ENCODE results near the gene HTR4.

HTR4 gene

DNA sequence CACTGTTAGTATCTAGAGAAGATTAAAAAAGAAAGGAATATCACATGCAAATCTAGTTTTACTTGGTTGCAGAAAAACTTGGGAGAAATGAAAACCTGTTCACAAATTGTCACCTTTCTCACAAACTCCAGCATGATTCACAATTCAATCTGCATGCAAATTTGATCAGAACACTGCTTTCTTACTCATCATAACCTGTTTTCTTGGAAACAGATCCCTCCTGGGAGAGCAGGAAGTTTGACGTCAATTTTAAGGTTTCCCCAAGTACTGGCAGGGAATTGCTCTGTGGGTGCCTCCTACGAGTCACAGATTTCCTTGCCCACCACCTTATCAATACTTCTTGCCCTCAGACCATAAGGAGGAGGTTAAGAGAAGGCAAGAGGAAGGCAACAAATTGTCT lies 30.2 kb upstream of the HTR4 start:
- Histone ChIP-seq H3K4me1 (ENCODE audit: control insufficient read depth, insufficient read depth, low read depth, low read length) (no peaks in the 10 kb centered on the region), H2BK120ac (ENCODE audit: low read depth, low read length) (no peak overlapping the region), H4K8ac (ENCODE audit: low read length) (no peak overlapping the region), H3K14ac (ENCODE audit: low read length in 2 of 2) (no peak overlapping the region), H3K9me3 (ENCODE audit: control insufficient read depth, low read length) (peaks cover 3% of the 10 kb centered on the region), H3K4ac (ENCODE audit: low read depth in 1 of 2, low read length in 2 of 2) (no peak overlapping the region), H3K36me3 (ENCODE audit: control insufficient read depth in 1 of 2, insufficient read depth in 2 of 2, low read depth in 1 of 2, low read length in 2 of 2) (no peaks in the 10 kb centered on the region), H3K79me1 (replicated peaks; ENCODE audit: low read length, poor library complexity, severe bottlenecking) (no peaks in the 10 kb centered on the region), H2AFZ (ENCODE audit: low read depth, low read length) (no peak overlapping the region), H4K91ac (ENCODE audit: low read length) (no peak overlapping the region), H3K4me2 (ENCODE audit: low read length, poor library complexity, severe bottlenecking) (no peak overlapping the region), H2BK5ac (ENCODE audit: low read depth, low read length, poor library complexity, severe bottlenecking) (no peak overlapping the region), H2BK12ac (ENCODE audit: low read length in 2 of 2) (no peak overlapping the region), H3K27ac (ENCODE audit: low read length, poor library complexity, severe bottlenecking) (no peak overlapping the region), H2AK5ac (ENCODE audit: low read length, severe bottlenecking) (no peak overlapping the region), H3K27me3 (ENCODE audit: control insufficient read depth in 1 of 2, insufficient read depth in 1 of 2, low read length in 2 of 2) (peaks cover 0 to 23% of the 10 kb centered on the region in 2 experiments), H2BK15ac (ENCODE audit: low read depth, poor library complexity, severe bottlenecking) (no peak overlapping the region), H3K18ac (ENCODE audit: low read depth in 1 of 2, low read length in 2 of 2) (no peak overlapping the region), H3K9ac (ENCODE audit: low read length) (no peak overlapping the region), H3K4me3 (ENCODE audit: insufficient read depth in 1 of 2, low read depth in 1 of 2, low read length in 2 of 2) (no peak overlapping the region), H3K23ac (ENCODE audit: low read length in 2 of 2) (no peak overlapping the region)
- WGBS = no CpG with 5 or more reads among the region's 2 CpGs
- no peak for DNase-seq

DNA sequence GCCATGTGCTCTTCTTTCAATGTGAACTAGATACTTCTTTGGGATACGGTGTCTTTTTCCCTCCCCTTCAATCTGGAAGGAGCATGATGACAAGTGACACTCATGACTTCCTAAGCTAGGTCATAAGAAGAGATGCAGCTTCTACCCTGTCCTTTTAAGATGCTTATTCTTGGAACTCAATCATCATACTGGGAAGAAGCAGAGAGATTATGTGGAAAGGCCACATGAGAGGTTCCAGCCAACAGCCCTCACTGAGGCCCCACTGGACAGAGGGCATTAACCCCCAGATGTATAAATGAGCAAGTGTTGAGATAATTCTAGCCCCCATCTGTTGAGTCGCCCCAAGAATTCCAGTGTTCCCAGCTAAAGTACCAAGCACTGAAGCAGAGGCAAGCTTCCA lies 29.3 kb upstream of the HTR4 start:
- H3K4me3 ChIP-seq (ENCODE audit: insufficient read depth in 1 of 2, low read depth in 1 of 2, low read length in 2 of 2) = no peak overlapping the region
- no peak overlapping the region for H2BK5ac ChIP-seq (ENCODE audit: low read depth, low read length, poor library complexity, severe bottlenecking)
- no peak overlapping the region for H3K23ac ChIP-seq (ENCODE audit: low read length in 2 of 2)
- H3K79me1 ChIP-seq (replicated peaks; ENCODE audit: low read length, poor library complexity, severe bottlenecking) = no peaks in the 10 kb centered on the region
- WGBS = 88% methylated on average over 2 of the region's 2 CpGs
- H4K8ac ChIP-seq (ENCODE audit: low read length) = no peak overlapping the region
- H3K4me1 ChIP-seq (ENCODE audit: control insufficient read depth, insufficient read depth, low read depth, low read length) = no peaks in the 10 kb centered on the region
- peaks cover 0 to 23% of the 10 kb centered on the region in 2 experiments for H3K27me3 ChIP-seq (ENCODE audit: control insufficient read depth in 1 of 2, insufficient read depth in 1 of 2, low read length in 2 of 2)
- H4K91ac ChIP-seq (ENCODE audit: low read length) = no peak overlapping the region
- H3K14ac ChIP-seq (ENCODE audit: low read length in 2 of 2) = no peak overlapping the region
- H3K18ac ChIP-seq (ENCODE audit: low read depth in 1 of 2, low read length in 2 of 2) = no peak overlapping the region
- no peak overlapping the region for H3K4me2 ChIP-seq (ENCODE audit: low read length, poor library complexity, severe bottlenecking)
- no peak overlapping the region for H2BK12ac ChIP-seq (ENCODE audit: low read length in 2 of 2)
- DNase-seq = no peak
- H2BK120ac ChIP-seq (ENCODE audit: low read depth, low read length) = no peak overlapping the region
- H3K9ac ChIP-seq (ENCODE audit: low read length) = no peak overlapping the region
- no peak overlapping the region for H3K4ac ChIP-seq (ENCODE audit: low read depth in 1 of 2, low read length in 2 of 2)
- H2AK5ac ChIP-seq (ENCODE audit: low read length, severe bottlenecking) = no peak overlapping the region
- no peaks in the 10 kb centered on the region for H3K36me3 ChIP-seq (ENCODE audit: control insufficient read depth in 1 of 2, insufficient read depth in 2 of 2, low read depth in 1 of 2, low read length in 2 of 2)
- H3K27ac ChIP-seq (ENCODE audit: low read length, poor library complexity, severe bottlenecking) = no peak overlapping the region
- H2BK15ac ChIP-seq (ENCODE audit: low read depth, poor library complexity, severe bottlenecking) = no peak overlapping the region
- H3K9me3 ChIP-seq (ENCODE audit: control insufficient read depth, low read length) = peaks cover 3% of the 10 kb centered on the region
- H2AFZ ChIP-seq (ENCODE audit: low read depth, low read length) = no peak overlapping the region

DNA sequence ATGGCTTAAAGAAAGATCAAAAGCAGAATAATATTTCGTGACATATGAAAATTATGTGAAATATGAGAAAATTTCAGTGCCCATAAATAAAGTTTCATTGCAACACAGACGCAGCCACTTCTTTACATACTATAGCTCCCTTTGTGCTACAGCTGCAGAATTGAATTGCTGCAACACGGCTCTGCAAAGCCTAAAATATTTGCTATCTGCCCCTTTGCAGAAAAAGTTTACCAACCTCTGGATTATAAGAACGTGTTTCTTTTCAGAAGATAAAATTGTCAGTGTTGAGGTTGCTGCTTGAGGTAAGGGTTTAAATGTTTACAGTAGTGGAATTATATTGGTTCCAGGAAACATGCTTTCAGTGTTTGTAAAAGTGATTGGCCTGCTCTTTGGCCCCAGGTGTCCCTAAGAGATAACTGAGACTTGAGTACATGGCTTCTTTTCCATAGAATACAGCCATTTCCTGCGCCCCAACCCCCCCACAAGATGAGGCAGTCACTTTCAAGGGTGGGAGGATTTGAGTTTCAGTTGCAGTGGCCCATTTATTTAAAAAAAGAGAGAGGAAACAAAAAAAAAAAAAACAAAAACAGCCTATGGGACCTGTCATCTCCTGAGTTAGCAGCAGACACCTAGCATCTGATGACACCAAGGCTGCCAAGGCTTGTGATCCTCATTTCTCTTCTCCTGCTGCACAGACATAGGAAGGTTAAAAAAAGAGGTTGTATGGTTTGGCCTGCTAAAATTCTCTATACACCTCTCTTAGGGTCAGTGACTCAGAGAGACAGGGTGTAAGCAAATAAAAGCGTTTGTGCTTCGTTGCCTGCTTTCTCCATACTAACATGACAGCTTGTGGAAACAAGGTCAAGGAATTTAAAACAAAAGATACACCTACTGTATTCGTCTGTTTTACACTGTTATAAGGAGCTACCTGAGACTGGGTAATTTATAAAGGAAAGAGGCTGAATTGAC lies 28.0 kb upstream of the HTR4 start:
- 69% methylated on average over 6 of the region's 8 CpGs for WGBS
- Histone ChIP-seq H3K9ac (ENCODE audit: low read length) (no peak overlapping the region), H3K4me1 (ENCODE audit: control insufficient read depth, insufficient read depth, low read depth, low read length) (no peaks in the 10 kb centered on the region), H3K79me1 (replicated peaks; ENCODE audit: low read length, poor library complexity, severe bottlenecking) (no peaks in the 10 kb centered on the region), H2AK5ac (ENCODE audit: low read length, severe bottlenecking) (no peak overlapping the region), H2AFZ (ENCODE audit: low read depth, low read length) (no peak overlapping the region), H3K14ac (ENCODE audit: low read length in 2 of 2) (no peak overlapping the region), H3K36me3 (ENCODE audit: control insufficient read depth in 1 of 2, insufficient read depth in 2 of 2, low read depth in 1 of 2, low read length in 2 of 2) (no peaks in the 10 kb centered on the region), H3K23ac (ENCODE audit: low read length in 2 of 2) (no peak overlapping the region), H4K8ac (ENCODE audit: low read length) (no peak overlapping the region), H3K9me3 (ENCODE audit: control insufficient read depth, low read length) (no peaks in the 10 kb centered on the region), H2BK12ac (ENCODE audit: low read length in 2 of 2) (no peak overlapping the region), H3K27ac (ENCODE audit: low read length, poor library complexity, severe bottlenecking) (no peak overlapping the region), H3K4ac (ENCODE audit: low read depth in 1 of 2, low read length in 2 of 2) (no peak overlapping the region), H3K27me3 (ENCODE audit: control insufficient read depth in 1 of 2, insufficient read depth in 1 of 2, low read length in 2 of 2) (peaks cover 0 to 23% of the 10 kb centered on the region in 2 experiments), H2BK5ac (ENCODE audit: low read depth, low read length, poor library complexity, severe bottlenecking) (no peak overlapping the region), H2BK120ac (ENCODE audit: low read depth, low read length) (no peak overlapping the region), H3K18ac (ENCODE audit: low read depth in 1 of 2, low read length in 2 of 2) (no peak overlapping the region), H2BK15ac (ENCODE audit: low read depth, poor library complexity, severe bottlenecking) (no peak overlapping the region), H4K91ac (ENCODE audit: low read length) (no peak overlapping the region), H3K4me3 (ENCODE audit: insufficient read depth in 1 of 2, low read depth in 1 of 2, low read length in 2 of 2) (no peak overlapping the region), H3K4me2 (ENCODE audit: low read length, poor library complexity, severe bottlenecking) (no peak overlapping the region)
- no peak for DNase-seq

DNA sequence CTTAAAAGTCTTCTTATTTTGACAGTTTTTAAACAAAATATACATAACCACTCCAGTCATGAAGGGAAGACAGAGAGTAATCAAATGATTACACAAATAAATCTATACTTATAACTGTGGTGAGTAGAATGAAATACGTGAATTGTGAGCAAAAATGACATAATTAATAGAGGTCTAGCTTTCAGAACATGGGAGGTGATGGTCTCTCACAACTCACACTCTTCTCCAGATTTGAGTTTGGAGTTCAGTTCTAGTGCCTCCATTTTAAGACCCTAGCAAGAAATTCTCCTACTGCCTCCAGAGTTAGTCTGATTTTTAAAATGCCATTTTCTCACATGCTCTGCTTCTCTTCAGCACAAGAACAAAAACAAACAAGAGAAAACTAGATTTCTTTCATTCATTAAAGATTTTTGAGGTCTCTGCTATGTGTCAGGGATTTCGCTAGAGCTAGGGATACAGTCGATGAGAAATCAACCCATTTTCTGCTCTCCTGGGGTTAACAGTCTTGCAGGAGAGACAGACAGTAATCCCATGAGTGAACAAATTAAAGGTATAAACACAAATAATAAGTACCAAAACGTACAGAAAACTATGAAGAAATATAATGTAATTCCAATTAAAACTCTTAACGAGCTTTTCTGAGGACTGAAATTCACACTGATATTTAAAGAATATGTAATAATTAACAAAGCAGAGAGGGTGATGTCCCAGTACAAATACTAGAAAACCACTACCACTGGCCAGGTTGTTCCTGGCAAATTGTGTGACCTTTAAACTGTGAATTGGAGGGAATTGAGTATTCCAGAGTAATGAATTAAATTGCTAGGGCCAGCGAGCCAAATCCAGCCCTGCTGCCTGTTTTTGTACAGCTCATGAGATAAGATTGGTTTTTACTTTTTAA lies 27.1 kb upstream of the HTR4 start:
- DNase-seq = no peak
- H4K8ac ChIP-seq (ENCODE audit: low read length) = no peak overlapping the region
- H2BK5ac ChIP-seq (ENCODE audit: low read depth, low read length, poor library complexity, severe bottlenecking) = no peak overlapping the region
- no peak overlapping the region for H3K18ac ChIP-seq (ENCODE audit: low read depth in 1 of 2, low read length in 2 of 2)
- peaks cover 0 to 23% of the 10 kb centered on the region in 2 experiments for H3K27me3 ChIP-seq (ENCODE audit: control insufficient read depth in 1 of 2, insufficient read depth in 1 of 2, low read length in 2 of 2)
- H3K23ac ChIP-seq (ENCODE audit: low read length in 2 of 2) = no peak overlapping the region
- 83% methylated on average over 2 of the region's 6 CpGs for WGBS
- H2BK15ac ChIP-seq (ENCODE audit: low read depth, poor library complexity, severe bottlenecking) = no peak overlapping the region
- H2BK12ac ChIP-seq (ENCODE audit: low read length in 2 of 2) = no peak overlapping the region
- no peak overlapping the region for H3K27ac ChIP-seq (ENCODE audit: low read length, poor library complexity, severe bottlenecking)
- no peaks in the 10 kb centered on the region for H3K4me1 ChIP-seq (ENCODE audit: control insufficient read depth, insufficient read depth, low read depth, low read length)
- no peak overlapping the region for H3K4me3 ChIP-seq (ENCODE audit: insufficient read depth in 1 of 2, low read depth in 1 of 2, low read length in 2 of 2)
- no peaks in the 10 kb centered on the region for H3K9me3 ChIP-seq (ENCODE audit: control insufficient read depth, low read length)
- H2AFZ ChIP-seq (ENCODE audit: low read depth, low read length) = no peak overlapping the region
- no peak overlapping the region for H3K4ac ChIP-seq (ENCODE audit: low read depth in 1 of 2, low read length in 2 of 2)
- H3K36me3 ChIP-seq (ENCODE audit: control insufficient read depth in 1 of 2, insufficient read depth in 2 of 2, low read depth in 1 of 2, low read length in 2 of 2) = no peaks in the 10 kb centered on the region
- no peaks in the 10 kb centered on the region for H3K79me1 ChIP-seq (replicated peaks; ENCODE audit: low read length, poor library complexity, severe bottlenecking)
- no peak overlapping the region for H3K4me2 ChIP-seq (ENCODE audit: low read length, poor library complexity, severe bottlenecking)
- no peak overlapping the region for H3K14ac ChIP-seq (ENCODE audit: low read length in 2 of 2)
- H2AK5ac ChIP-seq (ENCODE audit: low read length, severe bottlenecking) = no peak overlapping the region
- H4K91ac ChIP-seq (ENCODE audit: low read length) = no peak overlapping the region
- H3K9ac ChIP-seq (ENCODE audit: low read length) = no peak overlapping the region
- H2BK120ac ChIP-seq (ENCODE audit: low read depth, low read length) = no peak overlapping the region
